ENCODE data around the gene KCND3. TPM values are rescaled to one million over a fixed set of nuclear protein-coding genes. Genes with fewer than 3 reads are reported as not detected.

Gene KCND3
- total RNA-seq, 1 experiment from 2014 or later = 0.15 TPM

DNA sequence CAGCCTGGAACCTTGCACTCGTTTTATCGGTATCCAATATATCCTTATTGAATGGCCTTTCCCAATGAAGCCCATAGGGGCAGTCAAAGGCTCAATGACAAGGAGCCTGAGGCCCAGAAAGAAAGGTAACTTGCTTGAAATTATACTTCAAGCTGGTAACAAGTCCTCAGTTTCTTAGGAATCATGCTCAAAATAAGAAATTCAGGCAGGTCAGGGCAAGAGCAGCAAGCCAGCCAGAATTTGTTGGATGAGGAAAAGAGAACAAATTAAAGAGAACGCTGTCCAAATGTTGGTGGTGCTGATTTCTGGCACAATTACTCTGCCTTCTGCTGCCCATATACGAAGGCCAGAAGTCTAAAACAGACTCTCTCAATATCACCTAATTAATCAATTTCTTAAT lies 156.1 kb downstream of the KCND3 start:
- no CpG with 5 or more reads among the region's 4 CpGs for WGBS (ENCODE audit: extremely low coverage, insufficient read length, low lambda C conversion rate)
- no peaks in the 10 kb centered on the region for H3K9me3 Mint-ChIP-seq
- no peak overlapping the region for H3T11ph ChIP-seq (ENCODE audit: low read length)

More for the DNA sequence above, 156.1 kb downstream of the KCND3 start:
- no peaks in the 10 kb centered on the region for H3K79me2 ChIP-seq (ENCODE audit: insufficient read depth, low read length)
- H4K5ac ChIP-seq (ENCODE audit: insufficient read length, low read depth, low read length) = no peak overlapping the region
- no peaks in the 10 kb centered on the region for H4K20me1 ChIP-seq (ENCODE audit: control insufficient read depth, insufficient read depth, insufficient read length)
- no peak overlapping the region for H4K91ac ChIP-seq (ENCODE audit: insufficient read length, low read depth, low read length)
- Mint-ChIP-seq H3K36me3 (ENCODE audit: insufficient read depth in 1 of 3, low read depth in 3 of 3) (no peaks in the 10 kb centered on the region), H3K27ac (no peak overlapping the region), H3K27me3 (ENCODE audit: low read depth) (peaks cover 9% of the 10 kb centered on the region), H3K4me1 (peaks cover 6 to 7% of the 10 kb centered on the region in 2 experiments), H3K4me3 (no peak overlapping the region)
- H3K27me3 ChIP-seq (ENCODE audit: insufficient read depth, low read length) = no peaks in the 10 kb centered on the region
- no peaks in the 10 kb centered on the region for H3K4me1 ChIP-seq (ENCODE audit: insufficient read depth, low read length)
- no peak overlapping the region for H3K27ac ChIP-seq (ENCODE audit: insufficient read length, low read depth, low read length)
- no peak overlapping the region for H3K4ac ChIP-seq (ENCODE audit: low read depth, low read length)
- H3K4me2 ChIP-seq (ENCODE audit: insufficient read depth, insufficient read length, low read length) = no peak overlapping the region
- no peak overlapping the region for H4K8ac ChIP-seq (replicated peaks; ENCODE audit: insufficient read length, low read depth, low read length)
- H3K18ac ChIP-seq (ENCODE audit: insufficient read length, low read depth, low read length) = no peak overlapping the region
- H2BK15ac ChIP-seq (ENCODE audit: low read depth, low read length) = no peak overlapping the region
- no peak overlapping the region for H2BK120ac ChIP-seq (ENCODE audit: low read depth, low read length, poor library complexity, severe bottlenecking)
- no peaks in the 10 kb centered on the region for H3K79me1 ChIP-seq (ENCODE audit: insufficient read depth, low read depth, low read length, poor library complexity, severe bottlenecking)
- H3K14ac ChIP-seq (ENCODE audit: insufficient read depth, low read length) = no peak overlapping the region
- H3K9me3 ChIP-seq (ENCODE audit: control insufficient read depth, low read depth, low read length) = no peaks in the 10 kb centered on the region
- H3K9ac ChIP-seq (ENCODE audit: extremely low read depth, insufficient read length, low read length) = no peak overlapping the region
- no peak overlapping the region for H2BK20ac ChIP-seq (ENCODE audit: low read depth, low read length, poor library complexity, severe bottlenecking)
- H3K23me2 ChIP-seq (ENCODE audit: insufficient read length, low read depth, low read length, poor library complexity, severe bottlenecking) = no peaks in the 10 kb centered on the region
- no peak overlapping the region for H3K56ac ChIP-seq (ENCODE audit: insufficient read length, low read depth, low read length)
- H3K23ac ChIP-seq (ENCODE audit: insufficient read length, low read depth, low read length) = no peak overlapping the region
- TF ChIP-seq, protein P1, sequence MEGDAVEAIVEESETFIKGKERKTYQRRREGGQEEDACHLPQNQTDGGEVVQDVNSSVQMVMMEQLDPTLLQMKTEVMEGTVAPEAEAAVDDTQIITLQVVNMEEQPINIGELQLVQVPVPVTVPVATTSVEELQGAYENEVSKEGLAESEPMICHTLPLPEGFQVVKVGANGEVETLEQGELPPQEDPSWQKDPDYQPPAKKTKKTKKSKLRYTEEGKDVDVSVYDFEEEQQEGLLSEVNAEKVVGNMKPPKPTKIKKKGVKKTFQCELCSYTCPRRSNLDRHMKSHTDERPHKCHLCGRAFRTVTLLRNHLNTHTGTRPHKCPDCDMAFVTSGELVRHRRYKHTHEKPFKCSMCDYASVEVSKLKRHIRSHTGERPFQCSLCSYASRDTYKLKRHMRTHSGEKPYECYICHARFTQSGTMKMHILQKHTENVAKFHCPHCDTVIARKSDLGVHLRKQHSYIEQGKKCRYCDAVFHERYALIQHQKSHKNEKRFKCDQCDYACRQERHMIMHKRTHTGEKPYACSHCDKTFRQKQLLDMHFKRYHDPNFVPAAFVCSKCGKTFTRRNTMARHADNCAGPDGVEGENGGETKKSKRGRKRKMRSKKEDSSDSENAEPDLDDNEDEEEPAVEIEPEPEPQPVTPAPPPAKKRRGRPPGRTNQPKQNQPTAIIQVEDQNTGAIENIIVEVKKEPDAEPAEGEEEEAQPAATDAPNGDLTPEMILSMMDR (conservative IDR thresholded peaks at IDR 0.05) = peak; percentile 35; the same call in 2 of the 3 replicates
- no peak overlapping the region for H2AK5ac ChIP-seq (ENCODE audit: insufficient read length, low read length)
- no peak overlapping the region for H2BK12ac ChIP-seq (ENCODE audit: insufficient read length, low read depth, low read length)
- no peak for DNase-seq
- H2AFZ ChIP-seq (ENCODE audit: low read length) = no peak overlapping the region
- H2BK5ac ChIP-seq (ENCODE audit: insufficient read length, low read length) = no peak overlapping the region

Data from H9 (cell line).